Measurements from ENCODE around the gene DCTPP1. TPM values are rescaled to one million over a fixed set of nuclear protein-coding genes. Genes with fewer than 3 reads are reported as not detected.
A peak's percentile ranks its signal among the peaks of the same experiment; 100 is the strongest.

Gene DCTPP1
- total and polyA plus RNA-seq, 2 of the 13 experiments (the other 11 are each of a cell fraction or from before 2014, with no cell fraction given), result 54.8 to 74.4 TPM

DNA sequence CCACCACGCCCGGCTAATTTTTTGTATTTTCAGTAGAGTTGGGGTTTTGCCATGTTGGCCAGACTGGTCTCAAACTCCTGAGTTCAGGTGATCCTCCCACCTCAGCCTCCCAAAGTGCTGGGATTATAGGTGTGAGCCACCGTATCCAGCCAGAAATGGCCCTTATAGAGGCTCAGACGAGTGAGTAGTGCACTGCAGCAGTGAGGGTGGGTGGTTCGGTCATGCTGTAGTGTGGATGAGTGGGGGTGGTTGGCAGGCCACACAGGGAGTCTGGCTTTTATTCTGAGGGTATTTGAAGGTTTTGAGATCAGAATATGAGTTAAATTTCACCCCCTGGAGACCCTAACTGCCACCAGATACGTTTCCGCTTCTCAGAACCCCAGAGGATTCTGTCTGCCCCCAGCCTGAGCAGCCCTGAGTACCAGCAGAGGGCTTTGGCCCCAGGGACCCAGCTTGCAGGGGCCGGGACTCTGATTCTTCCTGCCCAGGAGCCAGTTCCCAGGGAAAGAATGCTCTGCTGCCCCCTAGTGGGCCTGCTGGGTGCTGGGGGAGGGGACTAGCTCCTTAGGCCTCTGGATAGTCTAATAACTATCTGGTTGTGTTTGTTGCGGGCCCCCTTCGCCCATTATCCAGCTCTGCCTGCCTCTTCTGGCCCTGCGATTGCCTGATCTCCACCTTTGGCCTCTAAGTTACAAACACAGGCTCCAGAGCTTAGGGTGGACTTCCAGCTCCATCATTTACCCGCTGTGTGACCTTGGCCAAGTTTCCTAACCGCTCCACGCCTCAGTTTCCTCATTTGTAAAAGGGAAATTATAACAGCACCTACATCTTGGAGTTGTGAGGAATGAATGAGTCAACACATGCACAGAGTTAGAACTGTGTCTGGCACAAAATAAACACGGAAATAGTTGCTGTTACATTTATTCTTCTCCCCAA, 20.4 kb downstream of the DCTPP1 start (continued):
- TF ChIP-seq ZBTB20 (CRISPR knock-in tag; IDR thresholded peaks at IDR 0.05; ENCODE audit: borderline replicate concordance, low read depth) (peak; percentile 38; the same call in 1 of the 2 replicates), SP140L (CRISPR knock-in tag; IDR thresholded peaks at IDR 0.05; ENCODE audit: borderline replicate concordance) (no peak), SSRP1 (CRISPR knock-in tag; IDR thresholded peaks at IDR 0.05) (peak; percentile 60; the same call in 1 of the 2 replicates), ZEB1 (IDR thresholded peaks at IDR 0.05; ENCODE audit: insufficient replicate concordance, low read depth) (peak; percentile 38), XBP1 (CRISPR knock-in tag; IDR thresholded peaks at IDR 0.05) (no peak), FOXA3 (CRISPR knock-in tag; IDR thresholded peaks at IDR 0.05) (peak; percentile 56), MYNN (CRISPR knock-in tag; IDR thresholded peaks at IDR 0.05; ENCODE audit: low read depth) (no peak), ZNF605 (CRISPR knock-in tag; IDR thresholded peaks at IDR 0.05) (peak; percentile 42), MTERF4 (CRISPR knock-in tag; IDR thresholded peaks at IDR 0.05) (no peak), ATF7 (IDR thresholded peaks at IDR 0.05) (no peak), ATF7 (CRISPR knock-in tag; IDR thresholded peaks at IDR 0.05) (no peak), ARNTL (CRISPR knock-in tag; IDR thresholded peaks at IDR 0.05) (no peak), XRCC5 (optimal IDR thresholded peaks at IDR 0.05; ENCODE audit: low read length) (peak; percentile 98), BORCS8-MEF2B (CRISPR knock-in tag; IDR thresholded peaks at IDR 0.05) (no peak), IRF9 (CRISPR knock-in tag; IDR thresholded peaks at IDR 0.05; ENCODE audit: borderline replicate concordance) (peak; percentile 70; the same call in 1 of the 2 replicates), KLF12 (CRISPR knock-in tag; IDR thresholded peaks at IDR 0.05; ENCODE audit: borderline replicate concordance) (no peak), ZNF710 (CRISPR knock-in tag; IDR thresholded peaks at IDR 0.05; ENCODE audit: borderline replicate concordance) (no peak), IKZF1 (IDR thresholded peaks at IDR 0.05) (no peak), ATAD3A (CRISPR knock-in tag; IDR thresholded peaks at IDR 0.05) (no peak)
- TF ChIP-seq, protein P1, sequence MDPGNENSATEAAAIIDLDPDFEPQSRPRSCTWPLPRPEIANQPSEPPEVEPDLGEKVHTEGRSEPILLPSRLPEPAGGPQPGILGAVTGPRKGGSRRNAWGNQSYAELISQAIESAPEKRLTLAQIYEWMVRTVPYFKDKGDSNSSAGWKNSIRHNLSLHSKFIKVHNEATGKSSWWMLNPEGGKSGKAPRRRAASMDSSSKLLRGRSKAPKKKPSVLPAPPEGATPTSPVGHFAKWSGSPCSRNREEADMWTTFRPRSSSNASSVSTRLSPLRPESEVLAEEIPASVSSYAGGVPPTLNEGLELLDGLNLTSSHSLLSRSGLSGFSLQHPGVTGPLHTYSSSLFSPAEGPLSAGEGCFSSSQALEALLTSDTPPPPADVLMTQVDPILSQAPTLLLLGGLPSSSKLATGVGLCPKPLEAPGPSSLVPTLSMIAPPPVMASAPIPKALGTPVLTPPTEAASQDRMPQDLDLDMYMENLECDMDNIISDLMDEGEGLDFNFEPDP (CRISPR knock-in tag; conservative IDR thresholded peaks at IDR 0.05), result no peak

Measured in HepG2 (cell line).